Esophagus squamous epithelium (tissue), 5 donors: ENCODE data around the gene WDR43. TPM values are rescaled to one million over a fixed set of nuclear protein-coding genes. Genes with fewer than 3 reads are reported as not detected.
A peak's percentile ranks its signal among the peaks of the same experiment; 100 is the strongest.

ENCODE experiments used
- DNase-seq: peaks from one replicate; lab custom pipeline; 2025; lab: John Stamatoyannopoulos, UW
- H3K27ac ChIP-seq, 4 donors: fragments of 200-600 bp; sonication (generic); one replicate each; pipeline ENCODE4 v1.5.1; 2016 to 2019; ENCODE audit warnings: mild to moderate bottlenecking in 1 of 4
- H3K27me3 ChIP-seq, 4 donors: fragments of 200-600 bp; sonication (generic); 1 replicate in 3 of 4; 2 replicates in 1 of 4; pipeline versions ENCODE4 v1.5.1 to v1.6.0; 2017 to 2021; ENCODE audit warnings: antibody characterized with exemption in 1 of 4
- H3K36me3 ChIP-seq, 3 donors: fragments of 200-600 bp; sonication (generic); one replicate each; pipeline ENCODE4 v1.5.1; 2016 to 2019
- H3K4me1 ChIP-seq, 3 donors: fragments of 200-600 bp; sonication (generic); one replicate each; pipeline ENCODE4 v1.5.1; 2017 to 2019
- H3K4me3 ChIP-seq, 4 donors: fragments of 200-600 bp; sonication (generic); 1 replicate in 3 of 4; 2 replicates in 1 of 4; pipeline ENCODE4 v1.5.1; 2016 to 2019; ENCODE audit warnings: mild to moderate bottlenecking in 2 of 4, moderate library complexity in 1 of 4
- H3K9me3 ChIP-seq, 3 donors: fragments of 200-600 bp; sonication (generic); one replicate each; pipeline ENCODE4 v1.5.1; 2016 to 2019
- CTCF ChIP-seq, 6 experiments: fragments of 450-650 bp in 4 of 6; fragments of 200-600 bp in 2 of 6; sonication (generic) in 2 of 6; IDR thresholded peaks; one replicate each; pipeline ENCODE4 v1.5.1; 2016 to 2019; ENCODE audit warnings: antibody characterized with exemption in 6 of 6, mild to moderate bottlenecking in 4 of 6, moderate library complexity in 4 of 6
- POLR2A ChIP-seq, 4 donors: fragments of 450-650 bp; IDR thresholded peaks; one replicate each; pipeline ENCODE4 v1.6.1; 2017; ENCODE audit warnings: antibody characterized with exemption in 4 of 4, mild to moderate bottlenecking in 4 of 4, moderate library complexity in 3 of 4
- WGBS, 2 donors: methylation state at CpG; one replicate each; pipeline ENCODE4 v1.1.5; 2018; 5-methylcytosine and 5-hydroxymethylcytosine counted together
- intact Hi-C: fragments of 100-400 bp; cut with DNase I; formaldehyde crosslinking; loops from one replicate; pipeline ENCODE4 v1.15.0; 2022
- total RNA-seq, 4 donors: library from RNA; depleted of rRNA; stranded (reverse); fragments of >200 nt; gene quantifications; one replicate each; pipeline ENCODE4 v1.1.0, GENCODE V29; 2016
- donor health status: DM: yes; HTN: yes; CAD: no.

The WDR43 gene
- total RNA-seq, 4 donors from 2014 or later: 28.2 to 73.2 (median 41.2) TPM

- no peak for TF ChIP-seq CTCF (IDR thresholded peaks at IDR 0.05)
- H3K27me3 ChIP-seq: no peaks in the 10 kb centered on the region
- WGBS, 2 donors: 76 to 90% methylated on average over 2 to 3 of the region's 3 CpGs
- no peak for DNase-seq
- H3K9me3 ChIP-seq: no peaks in the 10 kb centered on the region
- H3K36me3 ChIP-seq: no peaks in the 10 kb centered on the region
- intact Hi-C loops: no loop called here
- H3K4me3 ChIP-seq: no peak overlapping the region
- H3K4me1 ChIP-seq: peaks cover 0 to 29% (median 19%) of the 10 kb centered on the region in 3 donors
- H3K27ac ChIP-seq: peak overlapping the region in 3 of 4 donors; percentile 35 to 76 (median 67)
These were observed 86.0 kb downstream of the WDR43 start for GRCh38 chr2:28980368-28981015.

GRCh38 chr2:28981016-28981441, 86.6 kb downstream of the WDR43 start, which contains the start of gene TOGARAM2:
Gene TOGARAM2 (plus strand): TSS chr2:28981298. CDS start chr2:28994835, 13,537 bp downstream.
- Histone ChIP-seq H3K27me3 (no peaks in the 10 kb centered on the region), H3K4me1 (peaks cover 0 to 29% (median 19%) of the 10 kb centered on the region in 3 donors), H3K27ac (peak within 1 kb of the TSS; percentile 35 to 76 (median 59)), H3K4me3 (no peak within 1 kb of the TSS), H3K36me3 (no peaks in the 10 kb centered on the region), H3K9me3 (no peaks in the 10 kb centered on the region)
- DNase-seq: no peak
- WGBS, 2 donors: 41 to 51% methylated on average over 3 to 6 of the region's 10 CpGs
- TF ChIP-seq POLR2A (IDR thresholded peaks at IDR 0.05) (no peak), CTCF (IDR thresholded peaks at IDR 0.05) (no peak)
- intact Hi-C loops: no loop called here

- DNase-seq: no peak
- intact Hi-C loops: no loop called here
- TF ChIP-seq CTCF (IDR thresholded peaks at IDR 0.05) (no peak), POLR2A (IDR thresholded peaks at IDR 0.05) (no peak)
- peak overlapping the region; percentile 35 to 76 (median 59) for H3K27ac ChIP-seq
- no peaks in the 10 kb centered on the region for H3K9me3 ChIP-seq
- no peak overlapping the region for H3K4me3 ChIP-seq
- 70 to 73% methylated on average over 4 to 8 of the region's 11 CpGs for WGBS, 2 donors
- H3K27me3 ChIP-seq: no peaks in the 10 kb centered on the region
- H3K36me3 ChIP-seq: no peaks in the 10 kb centered on the region
- peaks cover 0 to 29% (median 19%) of the 10 kb centered on the region in 3 donors for H3K4me1 ChIP-seq
These were observed 87.3 kb downstream of the WDR43 start for GRCh38 chr2:28981620-28982376.

GRCh38 chr2:28982381-28982950, 88.0 kb downstream of the WDR43 start:
- Histone ChIP-seq H3K4me3 (no peak overlapping the region), H3K36me3 (no peaks in the 10 kb centered on the region), H3K27me3 (no peaks in the 10 kb centered on the region), H3K4me1 (peaks cover 0 to 29% (median 19%) of the 10 kb centered on the region in 3 donors), H3K27ac (peak overlapping the region in 3 of 4 donors; percentile 51 to 76 (median 67)), H3K9me3 (no peaks in the 10 kb centered on the region)
- intact Hi-C loops: no loop called here
- WGBS, 2 donors: 63 to 71% methylated on average over 3 to 4 of the region's 8 CpGs
- DNase-seq: no peak
- no peak for TF ChIP-seq POLR2A (IDR thresholded peaks at IDR 0.05)
- TF ChIP-seq CTCF (IDR thresholded peaks at IDR 0.05): no peak
